K562 (cell line): ENCODE measurements around the gene MAP3K15. TPM values are rescaled to one million over a fixed set of nuclear protein-coding genes. Genes with fewer than 3 reads are reported as not detected.

Experiments
- ATAC-seq: fragments of 200-7000 bp; cut with Tn5 transposase; 3 replicates; pipeline ENCODE4 v1.9.1; 2020; ENCODE audit warnings: moderate library complexity
- BruUV-seq: library from RNA; stranded (reverse); fragments of 400-500 nt; replicated peaks from 2 replicates; lab custom pipeline; 2021; lab: Mats Ljungman, UMichigan
- CTCF ChIA-PET: fragments of 300-600 bp; formaldehyde crosslinking; extraction: SDS; loops from one replicate; lab custom pipeline; 2021; ENCODE audit warnings: low intra/inter-chr PET ratio; lab: Yijun Ruan, JAX
- POLR2A ChIA-PET: fragments of 300-600, 350-650 bp; sonication (Branson Sonifier 250); formaldehyde crosslinking; extraction: SDS; loops from one replicate; lab custom pipeline; 2021; ENCODE audit warnings: antibody characterized with exemption, inconsistent platforms; lab: Yijun Ruan, JAX
- DNase-seq, 4 experiments: peaks; one replicate each; pipeline versions ENCODE4 v3.0.0 to v3.0.0-alpha.2; 2011 to 2018; ENCODE audit warnings: low spot score in 3 of 4, mixed read lengths in 3 of 4; ENCODE audit errors: extremely low read depth in 1 of 4
- FAIRE-seq: peaks from 2 replicates; lab custom pipeline; 2011; peaks lifted over from hg19 to GRCh38; lab: Jason Lieb, UNC
- H2AFZ ChIP-seq: 2 replicates; pipeline ENCODE4 v1.6.0; 2011; ENCODE audit warnings: low read depth, low read length, control low read depth, inconsistent platforms
- H3K27ac ChIP-seq: fragments of 200-600 bp; 3 replicates; pipeline ENCODE4 v1.8.0; 2011; ENCODE audit warnings: low read depth, mild to moderate bottlenecking, control low read depth, inconsistent platforms, low read length, moderate library complexity, mixed read lengths; ENCODE audit errors: extremely low read depth
- H3K27me3 ChIP-seq, 2 experiments: fragments of 300-600 bp in 1 of 2; 2 replicates in 1 of 2; 3 replicates in 1 of 2; pipeline versions ENCODE4 v1.6.0 to v1.8.0; 2011; ENCODE audit warnings: inconsistent platforms in 2 of 2, low read length in 2 of 2, mild to moderate bottlenecking in 1 of 2, mixed read lengths in 1 of 2, moderate library complexity in 1 of 2; ENCODE audit not compliant: control insufficient read depth in 2 of 2, insufficient read depth in 2 of 2
- H3K36me3 ChIP-seq: fragments of 300-600 bp; 3 replicates; pipeline ENCODE4 v1.8.0; 2011; ENCODE audit warnings: mild to moderate bottlenecking, low read length, inconsistent platforms; ENCODE audit not compliant: control insufficient read depth, insufficient read depth
- H3K4me1 ChIP-seq, 2 experiments: fragments of 200-600 bp in 1 of 2; replicated peaks in 1 of 2; 2 replicates in 1 of 2; 3 replicates in 1 of 2; pipeline versions ENCODE4 v1.5.1 to v1.8.0; 2011; ENCODE audit warnings: inconsistent platforms in 2 of 2, low read length in 2 of 2, mild to moderate bottlenecking in 1 of 2, mixed read lengths in 1 of 2, moderate library complexity in 1 of 2; ENCODE audit not compliant: control insufficient read depth in 2 of 2, insufficient read depth in 2 of 2
- H3K4me2 ChIP-seq: 2 replicates; pipeline ENCODE4 v1.6.1; 2011; ENCODE audit warnings: low read length, control low read depth, inconsistent platforms, mixed read lengths; ENCODE audit not compliant: insufficient read depth
- H3K4me3 ChIP-seq: fragments of 200-600 bp; sonication (generic), shearing (Covaris generic); 2 replicates; pipeline ENCODE4 v1.5.1; 2016; ENCODE audit warnings: control low read depth, inconsistent platforms
- H3K79me2 ChIP-seq: fragments of 200-600 bp; 3 replicates; pipeline ENCODE4 v1.8.0; 2011; ENCODE audit warnings: low read length, inconsistent platforms; ENCODE audit not compliant: control insufficient read depth, insufficient read depth
- H3K9ac ChIP-seq, 2 experiments: 2 replicates each; pipeline versions ENCODE4 v1.6.0 to v1.6.1; 2011; ENCODE audit warnings: low read depth in 2 of 2, low read length in 2 of 2, control low read depth in 1 of 2, inconsistent platforms in 1 of 2, mild to moderate bottlenecking in 1 of 2, mixed read lengths in 1 of 2; ENCODE audit not compliant: insufficient read depth in 1 of 2
- H3K9me1 ChIP-seq: one replicate; pipeline ENCODE4 v1.6.0; 2011; ENCODE audit warnings: inconsistent platforms, mild to moderate bottlenecking, low read length, moderate library complexity; ENCODE audit not compliant: control insufficient read depth, insufficient read depth
- H3K9me3 ChIP-seq: replicated peaks from 2 replicates; pipeline ENCODE4 v1.5.1; 2011; ENCODE audit warnings: low read depth, low read length, inconsistent platforms; ENCODE audit not compliant: control insufficient read depth, insufficient read depth
- H4K20me1 ChIP-seq: replicated peaks from 2 replicates; pipeline ENCODE4 v1.6.1; 2011; ENCODE audit warnings: low read length, inconsistent platforms, mixed read lengths; ENCODE audit not compliant: control insufficient read depth, insufficient read depth
- JUNB ChIP-seq: fragments of 450-650 bp; formaldehyde crosslinking; conservative IDR thresholded peaks from 2 replicates; pipeline ENCODE4 v1.4.0; 2020; ENCODE audit warnings: mild to moderate bottlenecking
- NCOA1 ChIP-seq: fragments of 450-650 bp; IDR thresholded peaks from 2 replicates; pipeline ENCODE4 v1.6.1; 2016; ENCODE audit warnings: low read depth
- RBM15 ChIP-seq: fragments of 200-400 bp; formaldehyde crosslinking; IDR thresholded peaks from 2 replicates; pipeline ENCODE4 v1.6.1; 2018; ENCODE audit warnings: mild to moderate bottlenecking, low read length, moderate library complexity; ENCODE audit not compliant: insufficient read depth
- ZBTB9 ChIP-seq: fragments of 450-650 bp; formaldehyde crosslinking; IDR thresholded peaks from 2 replicates; pipeline ENCODE4 v1.4.0; 2020; ENCODE audit warnings: mild to moderate bottlenecking, moderate library complexity
- WGBS: fragments of 100-300 bp; shearing (Covaris generic); methylation state at CpG from one replicate; pipeline ENCODE4 v1.1.6; 2016; ENCODE audit warnings: low coverage, mixed read lengths; ENCODE audit not compliant: insufficient coverage; ENCODE audit errors: missing lambda C conversion rate; 5-methylcytosine and 5-hydroxymethylcytosine counted together
- in situ Hi-C: fragments of 300-500 bp; cut with MboI; formaldehyde crosslinking; loops from 4 replicates; pipeline ENCODE4 v1.15.0; 2018; ENCODE audit warnings: inconsistent platforms, mixed read lengths
- intact Hi-C: fragments of 100-400 bp; cut with micrococcal nuclease; formaldehyde crosslinking; loops from 2 replicates; pipeline ENCODE4 v1.14.2; 2022
- polyA plus RNA-seq, 8 experiments: library from polyadenylated mRNA; depleted of rRNA in 4 of 8; stranded (reverse) in 5 of 8; unstranded in 3 of 8; fragments of >200 nt; fragmentation: Nextera tagmentation in 2 of 8; fragmentation: Illumina TruSeq in 1 of 8; extraction: Ambion mirVana in 2 of 8; extraction: Trizol in 1 of 8; gene quantifications; 2 replicates each; pipeline versions ENCODE4 v1.2.1 to v1.2.3, GENCODE V29; 2011 to 2014; ENCODE audit warnings: inconsistent platforms in 1 of 8, missing spikeins in 1 of 8
- total RNA-seq, 7 experiments: library from RNA; depleted of rRNA in 6 of 7; stranded (reverse); fragments of >200 nt in 6 of 7; fragmentation: Illumina TruSeq in 2 of 7; extraction: Trizol in 2 of 7; gene quantifications; 2 replicates each; pipeline versions ENCODE4 v1.2.1 to v1.2.3, GENCODE V29; 2011 to 2021; ENCODE audit warnings: low replicate concordance in 1 of 7

MAP3K15 gene
- total and polyA plus RNA-seq, 9 of the 15 experiments (the other 6 are each of a cell fraction or from before 2014, with no cell fraction given): 0.03 to 0.29 (median 0.14) TPM; not detected in 5

GRCh38 chrX:19543951-19544381, 28.7 kb upstream of the MAP3K15 start:
- Histone ChIP-seq H3K4me1 (no peaks in the 10 kb centered on the region), H3K4me3 (no peak overlapping the region), H3K27me3 (peaks cover 0 to 34% of the 10 kb centered on the region in 2 experiments; a peak in 2 of 5 replicates), H3K79me2 (no peaks in the 10 kb centered on the region), H3K9me1 (no peaks in the 10 kb centered on the region), H2AFZ (no peak overlapping the region), H3K4me2 (no peak overlapping the region), H4K20me1 (no peaks in the 10 kb centered on the region; the same call in 1 of the 2 replicates), H3K9ac (no peak overlapping the region), H3K9me3 (no peaks in the 10 kb centered on the region), H3K36me3 (no peaks in the 10 kb centered on the region), H3K27ac (no peak overlapping the region)
- ChIA-PET CTCF (interaction anchor here (0.7 kb wide), 1 partner anchor 936 kb away, joined by 3 read pairs; no protein-coding TSS in a partner anchor), POLR2A (interaction anchor here (0.6 kb wide), 1 partner anchor 8 kb away, joined by 3 read pairs; no protein-coding TSS in a partner anchor)
- in situ Hi-C loops: no loop called here
- TF ChIP-seq RBM15 (no peak), JUNB (CRISPR knock-in tag) (no peak), NCOA1 (no peak), ZBTB9 (CRISPR knock-in tag) (no peak)
- 1% methylated on average over 12 of the region's 12 CpGs for WGBS
- DNase-seq (no peak), FAIRE-seq (no peak), ATAC-seq (no peak)
- intact Hi-C loops: loop anchor here (5.0 kb wide), 1 partner anchor 343 kb away; the partner anchor contains the start of gene SH3KBP1
- BruUV-seq: no TSS peak
